ENCODE data around the gene MAP2K6.

Gene MAP2K6

DNA sequence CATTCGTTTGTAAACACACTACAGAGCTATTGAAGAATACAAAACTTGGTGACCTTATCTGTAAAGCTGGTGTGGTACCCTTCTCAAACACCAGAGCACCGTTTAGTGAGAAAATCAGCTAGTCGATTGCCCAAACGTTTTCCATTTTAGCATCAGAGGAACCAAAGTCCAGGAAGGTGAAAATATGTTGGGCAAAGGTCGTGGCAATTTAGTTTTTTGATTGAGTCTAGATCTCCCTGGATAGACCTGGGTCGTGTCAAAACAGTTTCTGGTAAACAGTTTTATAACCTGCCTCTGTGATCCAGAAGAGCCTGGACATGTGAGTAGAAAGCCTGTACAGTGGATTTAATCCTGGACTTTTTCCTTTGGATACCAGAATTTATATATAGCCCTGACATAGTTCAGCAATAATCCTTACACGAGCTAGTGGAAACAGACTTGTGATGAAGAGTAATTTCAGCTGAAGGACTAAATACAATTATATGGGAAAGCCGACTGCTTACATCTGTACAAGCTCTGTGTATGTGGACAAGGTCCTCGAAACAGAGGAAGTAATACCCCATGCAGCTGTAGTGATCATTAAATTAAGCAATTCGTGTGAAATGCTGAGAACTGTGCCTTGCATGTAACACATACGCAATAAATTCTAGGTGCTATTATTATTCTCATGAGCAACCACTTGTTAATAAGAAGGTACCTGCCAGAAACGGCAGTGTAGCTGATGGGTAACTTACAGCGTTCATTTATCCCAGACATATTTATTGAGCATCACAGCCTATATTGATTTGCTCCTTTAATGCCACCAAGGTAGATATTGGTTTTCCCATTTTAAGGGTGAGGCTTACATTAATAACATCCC, 72.5 kb downstream of the MAP2K6 start:
- no peak overlapping the region for H3K4me3 ChIP-seq (ENCODE audit: low read depth, low read length)

DNA sequence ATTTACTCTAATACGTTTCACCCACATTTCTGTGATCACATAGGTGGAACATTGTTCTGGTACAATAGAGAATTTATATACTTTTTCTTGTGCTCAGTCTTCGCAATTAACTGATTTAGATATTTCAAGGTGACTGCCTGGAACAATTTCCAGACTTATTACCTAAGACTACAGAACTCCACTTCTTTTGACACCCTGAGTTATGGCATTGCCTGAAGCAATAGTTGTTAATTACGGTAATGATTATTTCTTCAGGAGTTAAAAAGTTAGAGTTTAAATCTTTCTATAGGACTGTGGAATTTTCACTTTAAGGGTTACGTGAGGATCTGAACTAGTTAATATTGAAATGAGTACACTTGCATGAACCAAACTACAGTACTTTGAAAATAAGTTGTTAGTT, 74.8 kb downstream of the MAP2K6 start:
- H3K4me3 ChIP-seq (ENCODE audit: low read depth, low read length): no peak overlapping the region

DNA sequence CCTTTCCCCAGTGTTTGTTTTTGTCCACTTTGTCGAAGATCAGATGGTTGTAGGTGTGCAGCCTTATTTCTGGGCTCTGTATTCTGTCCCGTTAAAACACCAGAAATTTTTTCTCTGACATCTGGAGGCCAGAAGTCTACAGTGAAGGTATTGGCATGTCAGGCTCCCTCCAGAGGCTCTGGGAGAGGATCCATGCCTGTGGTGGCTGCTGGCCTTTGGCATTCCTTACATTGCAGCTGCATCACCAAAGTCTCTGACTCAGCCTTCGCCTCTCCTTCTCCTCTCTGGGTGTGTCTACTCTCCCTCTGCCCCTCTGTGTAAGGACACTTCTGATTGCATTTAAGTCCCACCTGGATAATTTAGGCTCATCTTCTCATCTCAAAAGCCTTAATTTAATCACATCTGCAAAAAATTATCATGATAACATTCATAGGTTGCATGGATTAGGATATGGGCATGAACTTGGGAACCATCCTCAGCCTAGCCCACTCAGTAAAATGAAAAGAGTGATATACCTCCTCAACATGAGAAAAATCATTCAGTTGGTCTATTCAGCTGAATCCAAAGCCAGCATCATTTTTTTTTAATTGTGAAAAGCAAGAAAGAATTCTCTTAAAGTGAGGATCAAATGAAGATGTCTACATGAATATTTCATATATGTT, 78.0 kb downstream of the MAP2K6 start:
- no peak overlapping the region for H3K4me3 ChIP-seq (ENCODE audit: low read depth, low read length)

DNA sequence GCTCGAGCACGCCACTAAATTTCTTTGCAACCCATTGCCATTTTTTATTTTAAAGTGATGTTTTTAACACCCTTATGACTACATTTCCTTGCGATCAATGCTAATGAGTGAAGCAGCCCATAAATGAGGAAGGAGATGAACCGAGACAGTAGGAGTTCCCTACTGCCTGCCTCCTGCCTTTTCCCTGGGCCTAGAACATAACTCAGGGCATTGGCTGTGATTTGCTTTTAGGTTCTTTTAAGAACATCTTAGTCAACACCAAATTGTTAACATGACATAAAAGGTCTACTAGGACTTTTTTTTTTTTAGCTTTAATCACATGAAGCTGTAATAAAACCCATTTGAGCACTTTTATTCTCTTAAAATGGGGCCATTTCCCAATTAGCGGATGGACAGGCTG, 81.3 kb downstream of the MAP2K6 start:
- H3K4me3 ChIP-seq (ENCODE audit: low read depth, low read length): no peak overlapping the region

DNA sequence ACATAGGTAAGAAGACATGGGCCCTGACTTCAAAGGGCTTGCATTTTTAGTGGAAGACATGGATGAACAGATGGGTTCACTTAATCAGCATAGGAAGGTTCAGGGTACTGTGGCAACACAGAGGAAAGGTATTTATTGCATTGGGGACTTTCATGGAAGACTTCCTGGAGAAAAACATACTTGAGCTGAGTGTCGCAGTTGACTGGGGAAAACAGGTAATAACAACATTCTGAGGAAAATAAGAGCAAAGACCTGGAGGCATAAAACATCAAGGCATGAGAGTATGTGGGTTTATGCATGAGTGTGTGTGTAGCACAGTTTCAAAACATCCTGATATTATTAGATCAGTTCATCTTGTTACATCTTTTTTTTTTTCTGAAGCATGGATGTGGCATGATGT, 82.7 kb downstream of the MAP2K6 start:
- H3K4me3 ChIP-seq (ENCODE audit: low read depth, low read length): no peak overlapping the region

DNA sequence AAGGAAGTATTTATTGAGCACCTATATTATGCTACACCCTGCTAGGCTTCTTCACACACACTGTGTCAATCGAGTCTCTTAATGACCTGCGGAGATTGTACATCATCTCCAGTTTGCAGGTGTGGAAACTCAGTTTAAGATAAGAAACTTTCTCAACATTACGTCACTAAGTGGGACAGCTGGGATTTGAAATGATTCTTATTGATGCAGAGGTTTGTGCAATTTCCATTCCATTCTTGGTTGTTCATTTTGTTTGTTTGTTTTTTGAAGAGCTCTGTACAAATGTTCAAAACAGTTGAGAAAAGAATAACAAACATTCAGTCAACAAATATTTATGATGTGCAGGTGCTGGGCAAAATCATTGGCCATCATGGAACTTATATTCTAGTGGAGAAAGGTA, 84.8 kb downstream of the MAP2K6 start:
- H3K4me3 ChIP-seq (ENCODE audit: low read depth, low read length): no peak overlapping the region

DNA sequence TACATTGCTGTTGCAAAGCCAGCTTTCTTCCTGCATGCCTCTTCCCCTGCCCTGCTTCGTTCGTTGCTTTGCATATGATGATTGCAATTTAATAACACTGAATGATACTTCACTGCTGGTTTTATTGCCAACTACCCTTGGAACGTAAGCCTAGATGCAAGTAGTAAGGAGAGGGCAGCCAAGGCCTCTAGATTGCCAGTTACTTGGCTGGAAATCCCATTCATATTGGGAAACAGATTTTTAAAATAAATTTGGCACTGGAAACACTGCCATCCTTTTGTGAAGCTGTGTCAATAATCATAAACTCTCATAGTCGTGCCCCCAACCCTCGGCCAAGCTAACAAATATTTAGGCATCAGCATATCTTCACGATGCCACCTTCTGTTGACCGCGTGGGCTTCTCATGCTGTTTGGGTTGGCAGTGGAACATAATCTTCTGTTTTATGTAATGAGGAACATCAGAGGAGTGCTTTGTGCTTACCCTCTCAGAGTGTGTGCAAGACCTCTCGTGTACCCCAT, 86.5 kb downstream of the MAP2K6 start:
- H3K4me3 ChIP-seq (ENCODE audit: low read depth, low read length): no peak overlapping the region

DNA sequence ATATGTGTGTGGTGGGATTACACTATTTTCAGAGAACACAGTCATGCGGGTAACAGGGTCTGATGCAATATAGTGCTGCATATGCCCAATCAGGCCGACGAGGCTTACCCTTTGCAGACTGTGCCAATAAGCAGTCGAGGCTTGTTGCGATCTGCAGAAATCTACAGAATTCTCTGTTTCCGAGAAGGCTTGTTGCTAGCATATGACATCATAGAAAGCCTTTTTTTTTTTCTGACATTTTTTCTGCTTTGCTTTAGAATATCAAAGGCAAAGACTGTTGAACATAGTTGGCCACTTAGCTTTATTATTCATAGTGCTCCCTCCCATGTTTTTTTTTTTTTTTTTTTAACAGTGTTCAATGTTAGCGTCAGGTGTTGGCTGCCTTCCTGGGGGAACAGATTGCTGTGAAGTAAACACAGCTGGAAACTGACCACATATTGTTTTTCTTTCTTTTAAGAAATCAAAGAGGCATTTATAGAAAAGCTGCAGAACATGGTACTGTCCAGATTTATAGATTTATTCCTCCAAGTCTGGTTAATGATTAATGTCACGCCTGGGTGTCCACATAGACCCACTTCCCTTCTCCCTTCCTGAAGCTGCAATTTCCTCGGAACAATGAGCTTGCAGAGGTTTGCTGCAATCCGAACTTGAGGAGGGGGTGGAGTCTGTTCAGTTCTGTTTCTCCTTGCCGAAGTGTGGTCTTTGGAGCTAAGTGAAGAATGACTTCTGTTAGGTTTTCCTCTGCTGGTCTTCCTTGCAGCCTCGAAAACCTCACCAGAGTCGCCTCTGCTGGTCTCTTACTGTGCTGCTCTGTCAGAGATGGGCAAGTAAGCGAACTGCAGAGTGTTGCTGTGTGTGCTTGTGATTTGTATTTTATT, 87.3 kb downstream of the MAP2K6 start:
- H3K4me3 ChIP-seq (ENCODE audit: low read depth, low read length): no peak overlapping the region

DNA sequence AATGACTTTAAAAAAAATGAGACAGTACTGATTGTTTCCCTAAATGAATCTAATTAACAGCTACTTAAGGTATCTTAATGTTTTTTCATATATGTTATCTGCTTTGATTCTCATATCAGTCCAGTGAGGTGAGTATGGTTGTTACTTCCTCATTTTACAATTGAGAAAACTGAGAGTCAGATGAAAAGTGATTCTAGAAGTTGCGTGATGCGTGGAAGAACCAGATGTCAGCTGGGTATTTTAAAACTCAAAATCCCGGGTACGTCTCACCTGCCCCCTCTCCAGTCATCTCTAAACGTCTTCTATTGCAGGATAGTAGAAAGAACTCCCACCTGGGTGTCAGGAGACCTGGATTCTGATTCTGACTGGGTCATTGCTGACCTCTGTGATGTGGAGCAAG, 89.2 kb downstream of the MAP2K6 start:
- H3K4me3 ChIP-seq (ENCODE audit: low read depth, low read length): no peak overlapping the region

DNA sequence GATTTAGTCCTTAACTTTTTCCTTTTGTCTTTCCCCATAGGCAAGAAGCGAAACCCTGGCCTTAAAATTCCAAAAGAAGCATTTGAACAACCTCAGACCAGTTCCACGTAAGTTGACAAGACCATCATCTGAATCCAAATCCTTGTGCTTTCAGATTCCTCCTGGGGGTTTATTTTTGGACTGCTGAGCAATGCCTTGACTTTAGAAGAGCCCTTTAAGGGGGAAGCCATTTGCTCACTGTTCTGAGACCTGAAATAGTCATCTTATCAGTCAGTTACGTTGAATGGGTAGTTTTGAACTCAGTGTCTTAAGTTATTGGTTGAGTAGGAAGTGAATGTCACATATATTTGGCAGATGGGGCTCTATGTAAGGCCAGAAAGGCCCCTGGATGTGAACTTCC, 91.2 kb downstream of the MAP2K6 start:
- no peak overlapping the region for H3K4me3 ChIP-seq (ENCODE audit: low read depth, low read length)

DNA sequence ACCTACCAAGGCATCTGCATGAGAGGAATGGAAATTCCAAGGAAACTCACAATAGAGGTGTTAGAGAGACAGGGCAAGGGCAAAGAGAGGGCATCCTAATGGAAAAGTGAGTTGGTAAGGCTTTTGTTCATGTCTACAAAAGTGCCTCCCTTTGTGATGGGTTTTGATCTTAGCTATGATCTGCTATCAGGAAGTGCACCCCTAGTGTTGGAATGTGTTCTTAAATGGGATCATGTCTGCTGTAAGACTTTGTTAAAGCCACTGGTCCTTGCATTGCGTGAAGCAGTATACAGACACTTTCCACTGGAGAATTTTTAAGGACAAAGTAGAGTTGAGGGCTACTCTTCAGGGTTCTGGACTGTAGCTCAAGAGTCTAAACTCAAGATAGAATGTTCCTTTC, 92.0 kb downstream of the MAP2K6 start:
- no peak overlapping the region for H3K4me3 ChIP-seq (ENCODE audit: low read depth, low read length)

DNA sequence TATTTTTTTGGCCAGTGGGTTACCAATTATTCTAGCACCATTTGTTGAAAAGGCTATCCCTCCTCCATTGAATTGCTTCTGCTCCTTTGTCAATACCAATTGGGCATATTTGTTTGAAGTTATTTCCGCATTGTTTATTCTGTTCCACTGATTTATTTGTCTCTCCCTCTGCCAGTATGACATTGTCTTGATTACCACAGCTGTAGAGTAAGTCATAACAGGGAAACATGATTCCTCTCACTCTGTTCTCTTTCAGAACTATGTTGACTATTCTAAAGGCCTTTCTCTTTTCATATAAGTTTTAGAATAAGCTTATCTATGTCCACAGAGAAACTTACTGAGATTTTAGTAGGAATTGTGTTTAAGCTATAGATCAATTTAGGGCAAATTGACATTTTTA, 94.3 kb downstream of the MAP2K6 start:
- H3K4me3 ChIP-seq (ENCODE audit: low read depth, low read length): no peak overlapping the region

DNA sequence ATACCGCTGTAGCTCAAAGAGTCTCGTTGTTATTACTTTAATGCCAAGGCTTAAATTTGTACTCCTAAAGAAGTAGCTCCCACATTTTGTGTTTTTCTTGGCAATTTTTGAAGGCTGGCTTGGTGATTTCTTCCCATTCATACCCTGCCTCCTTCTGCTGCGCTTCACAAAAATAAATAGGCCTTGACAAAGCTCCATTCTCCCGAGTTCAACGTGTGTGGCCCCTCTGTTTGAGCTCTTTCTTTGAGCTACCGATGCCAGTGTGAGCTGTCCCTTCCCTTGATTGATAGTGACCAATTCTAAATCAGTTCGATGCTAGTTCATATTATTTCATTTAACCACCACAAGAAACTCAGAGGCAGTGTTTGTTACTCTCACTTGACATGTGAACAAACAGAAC, 96.8 kb downstream of the MAP2K6 start:
- H3K4me3 ChIP-seq (ENCODE audit: low read depth, low read length): no peak overlapping the region

DNA sequence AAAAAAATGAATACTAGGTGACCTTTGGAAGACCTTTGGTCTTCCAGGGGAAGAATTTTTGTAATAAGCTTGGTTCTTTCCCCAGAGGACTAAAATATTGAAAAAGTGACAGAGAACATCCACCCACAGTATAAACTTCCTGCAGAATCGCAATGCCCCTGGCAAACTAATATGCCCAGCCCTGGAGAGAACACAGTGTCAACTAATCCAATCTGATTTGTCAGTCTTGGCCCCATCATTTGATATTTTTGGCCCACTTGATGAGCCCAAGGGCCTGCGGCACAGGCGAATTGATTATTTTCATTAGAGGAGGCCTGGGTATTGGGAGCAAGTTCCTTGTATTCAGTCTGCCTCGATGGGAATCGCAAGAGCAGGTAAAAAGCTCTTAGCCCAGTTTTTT, 98.4 kb downstream of the MAP2K6 start:
- H3K4me3 ChIP-seq (ENCODE audit: low read depth, low read length): no peak overlapping the region

DNA sequence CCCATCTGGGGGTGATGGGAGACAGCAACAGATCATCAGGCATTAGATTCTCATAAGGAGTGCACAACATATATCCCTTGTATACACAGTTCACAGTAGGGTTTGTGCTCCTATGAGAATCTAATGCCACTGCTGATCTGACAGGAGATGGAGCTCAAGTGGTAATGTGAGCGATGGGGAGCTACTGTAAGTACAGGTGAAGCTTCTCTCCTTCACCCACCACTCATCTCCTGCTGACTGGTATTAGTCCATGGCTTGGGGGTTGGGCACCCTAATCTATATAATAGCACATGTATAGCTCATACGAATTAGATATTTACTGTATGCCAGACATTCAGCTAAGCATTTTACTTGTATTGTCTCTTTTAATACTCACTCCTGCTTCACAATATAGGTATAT, 101.7 kb downstream of the MAP2K6 start:
- no peak overlapping the region for H3K4me3 ChIP-seq (ENCODE audit: low read depth, low read length)

DNA sequence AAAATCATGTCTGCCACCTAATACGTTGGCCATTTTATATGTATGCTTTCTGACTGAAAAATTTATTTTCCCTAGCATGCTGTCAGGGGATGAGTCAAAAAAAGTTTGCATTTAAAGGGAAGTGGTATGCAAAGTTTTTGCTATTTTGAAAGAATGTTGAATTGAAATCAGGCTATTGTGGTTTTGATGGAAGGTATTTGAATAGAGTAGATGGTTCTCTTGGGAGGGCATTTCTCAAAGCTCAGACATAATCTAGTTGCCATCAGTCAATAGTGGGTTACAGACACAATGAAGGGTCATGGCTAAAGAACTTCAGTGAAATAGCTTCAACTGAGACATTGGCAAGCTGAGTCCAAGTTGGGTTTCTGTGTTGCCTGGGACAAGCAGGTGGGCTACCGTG, 102.4 kb downstream of the MAP2K6 start:
- H3K4me3 ChIP-seq (ENCODE audit: low read depth, low read length): no peak overlapping the region

DNA sequence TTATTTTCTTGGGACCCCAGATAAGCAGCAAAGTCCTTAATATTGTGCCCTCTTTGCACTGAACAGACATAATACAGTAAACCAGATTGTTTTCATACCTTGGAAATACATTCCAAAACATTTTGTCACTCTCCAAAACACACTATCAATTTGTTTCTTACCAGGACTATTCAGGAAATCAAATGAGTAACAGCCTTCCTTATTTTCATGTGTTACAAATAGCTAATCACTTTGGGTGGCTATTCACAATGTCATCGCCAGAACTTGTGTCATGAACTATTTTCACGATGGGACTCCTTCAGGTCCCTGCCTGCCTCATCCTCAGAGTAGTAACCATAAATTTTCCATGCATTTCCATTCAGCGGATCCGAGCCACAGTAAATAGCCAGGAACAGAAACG, 104.5 kb downstream of the MAP2K6 start:
- H3K4me3 ChIP-seq (ENCODE audit: low read depth, low read length): no peak overlapping the region

DNA sequence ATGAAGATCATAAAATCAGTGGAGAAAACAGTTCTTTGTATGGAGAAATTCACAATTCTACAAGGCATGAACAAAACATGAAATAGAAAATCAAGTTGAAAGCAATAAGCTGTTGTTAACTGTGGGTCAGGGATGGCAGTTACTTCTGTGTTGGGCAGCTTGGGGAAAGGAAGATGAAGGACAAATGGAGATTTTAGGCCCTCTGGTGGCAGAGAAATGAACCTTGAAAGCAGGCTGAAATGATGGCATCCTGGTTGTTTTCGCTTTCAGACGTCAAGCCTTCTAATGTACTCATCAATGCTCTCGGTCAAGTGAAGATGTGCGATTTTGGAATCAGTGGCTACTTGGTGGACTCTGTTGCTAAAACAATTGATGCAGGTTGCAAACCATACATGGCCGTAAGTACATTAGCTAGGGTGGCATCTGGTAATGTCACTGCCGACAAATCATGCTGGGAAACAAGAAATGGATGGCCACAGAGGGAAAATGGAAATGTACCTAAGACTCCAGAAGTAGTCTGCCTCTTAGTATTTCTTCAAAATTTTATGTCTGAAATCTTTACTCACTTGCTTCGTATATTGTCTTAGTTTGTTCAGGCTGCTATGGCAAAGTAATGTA, 108.9 kb downstream of the MAP2K6 start:
- H3K4me3 ChIP-seq (ENCODE audit: low read depth, low read length): no peak overlapping the region

DNA sequence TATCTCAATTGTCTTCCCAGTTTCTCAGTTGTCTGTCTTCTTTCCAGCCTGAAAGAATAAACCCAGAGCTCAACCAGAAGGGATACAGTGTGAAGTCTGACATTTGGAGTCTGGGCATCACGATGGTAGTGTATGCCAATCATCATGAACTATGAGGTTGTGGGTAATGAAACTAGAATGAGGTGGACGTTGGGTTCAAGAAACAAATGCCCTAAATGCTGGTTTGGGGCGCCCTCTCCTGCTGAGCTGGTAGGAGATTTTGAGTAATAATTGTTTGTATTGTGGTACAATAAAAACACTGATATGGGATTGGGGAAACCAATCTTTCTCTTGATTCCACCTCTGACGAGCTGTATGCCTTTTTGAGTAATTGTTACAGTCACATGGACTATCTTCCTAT, 110.4 kb downstream of the MAP2K6 start:
- no peak overlapping the region for H3K4me3 ChIP-seq (ENCODE audit: low read depth, low read length)

DNA sequence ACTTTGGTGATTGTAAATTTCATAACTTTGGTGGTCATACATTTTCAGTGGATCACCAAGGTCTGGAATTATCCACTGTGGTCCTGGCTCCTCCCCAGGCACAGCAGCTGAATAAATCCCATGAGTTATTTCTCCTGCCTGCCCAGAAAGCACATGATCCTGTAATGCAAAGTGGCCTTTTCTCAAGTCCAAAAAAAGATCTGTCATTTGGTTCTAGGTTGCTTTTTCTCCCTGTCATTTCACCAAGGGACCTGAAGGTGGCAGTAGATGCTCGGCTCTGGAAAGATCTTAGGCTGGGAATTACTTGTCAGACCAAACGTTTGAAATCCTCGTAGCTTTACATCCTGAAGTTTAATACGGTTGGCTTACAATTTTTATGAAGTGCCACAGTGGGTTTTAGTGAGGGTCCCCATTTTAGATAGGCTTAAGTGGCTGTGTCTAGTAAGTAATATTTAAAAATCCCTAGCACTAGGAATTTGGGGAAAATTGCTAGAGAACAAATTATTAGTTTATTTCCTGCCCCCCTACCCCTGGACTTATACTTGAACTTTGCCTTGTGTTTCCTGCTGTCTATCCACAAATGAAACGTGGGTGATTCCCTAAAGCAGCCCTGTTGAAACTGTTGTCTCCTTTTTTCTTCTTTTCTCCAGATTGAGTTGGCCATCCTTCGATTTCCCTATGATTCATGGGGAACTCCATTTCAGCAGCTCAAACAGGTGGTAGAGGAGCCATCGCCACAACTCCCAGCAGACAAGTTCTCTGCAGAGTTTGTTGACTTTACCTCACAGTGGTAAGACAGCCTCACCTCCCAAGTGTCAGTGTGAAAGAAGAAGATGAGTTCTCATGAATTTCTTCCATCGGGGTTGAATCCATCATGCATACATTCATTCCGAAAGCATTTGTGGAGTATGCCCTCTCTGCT, 111.7 kb downstream of the MAP2K6 start:
- H3K4me3 ChIP-seq (ENCODE audit: low read depth, low read length): no peak overlapping the region

Measured in iPS-11a (cell line).